Measurements from ENCODE around the gene TESK2. TPM values are rescaled to one million over a fixed set of nuclear protein-coding genes. Genes with fewer than 3 reads are reported as not detected.
"Not testable (repeated sequence)": the region's sequence is repeated elsewhere in the genome, so short reads cannot be mapped to it uniquely, and the experiment has no call there.

Gene TESK2
- total RNA-seq, 6 donors from 2014 or later = 2.3 to 7.4 (median 5.7) TPM

DNA sequence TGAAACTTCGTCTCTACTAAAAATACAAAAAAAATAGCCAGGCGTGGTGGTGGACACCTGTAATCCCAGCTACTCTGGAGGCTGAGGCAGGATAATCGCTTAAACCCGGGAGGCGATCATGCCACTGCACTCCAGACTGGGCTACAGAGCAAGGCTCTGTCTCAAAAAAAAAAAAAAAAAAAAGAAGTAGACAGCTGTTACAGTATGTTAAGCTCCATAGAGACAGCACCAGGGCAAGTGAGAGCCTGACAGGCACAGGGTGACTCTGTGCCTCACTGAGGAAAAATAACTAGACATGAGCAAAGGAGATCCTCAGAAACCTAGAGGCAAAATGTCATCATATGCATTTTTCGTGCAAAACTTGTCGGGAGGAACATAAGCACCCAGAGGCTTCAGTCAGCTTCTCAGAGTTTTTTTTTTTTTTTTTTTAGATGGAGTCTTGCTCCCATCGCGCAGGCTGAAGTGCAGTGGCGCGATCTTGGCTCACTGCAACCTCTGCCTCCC is 39.7 kb upstream of the TESK2 start:
- no peaks in the 10 kb centered on the region for H3K9me3 ChIP-seq
- no peak overlapping the region for H3K27ac ChIP-seq
- no peaks in the 10 kb centered on the region for H3K27me3 ChIP-seq
- WGBS, 2 donors = 94 to 95% methylated on average over 11 of the region's 11 CpGs
- H3K4me1 ChIP-seq = peaks cover 0 to 8% (median 0%) of the 10 kb centered on the region in 4 donors
- no peak overlapping the region for H3K4me3 ChIP-seq
- ATAC-seq (ENCODE audit: low FRiP score in 2 of 2) (no peak), DNase-seq (no peak)
- no peak for TF ChIP-seq POLR2AphosphoS5 (IDR thresholded peaks at IDR 0.05)
- TF ChIP-seq, protein P1, sequence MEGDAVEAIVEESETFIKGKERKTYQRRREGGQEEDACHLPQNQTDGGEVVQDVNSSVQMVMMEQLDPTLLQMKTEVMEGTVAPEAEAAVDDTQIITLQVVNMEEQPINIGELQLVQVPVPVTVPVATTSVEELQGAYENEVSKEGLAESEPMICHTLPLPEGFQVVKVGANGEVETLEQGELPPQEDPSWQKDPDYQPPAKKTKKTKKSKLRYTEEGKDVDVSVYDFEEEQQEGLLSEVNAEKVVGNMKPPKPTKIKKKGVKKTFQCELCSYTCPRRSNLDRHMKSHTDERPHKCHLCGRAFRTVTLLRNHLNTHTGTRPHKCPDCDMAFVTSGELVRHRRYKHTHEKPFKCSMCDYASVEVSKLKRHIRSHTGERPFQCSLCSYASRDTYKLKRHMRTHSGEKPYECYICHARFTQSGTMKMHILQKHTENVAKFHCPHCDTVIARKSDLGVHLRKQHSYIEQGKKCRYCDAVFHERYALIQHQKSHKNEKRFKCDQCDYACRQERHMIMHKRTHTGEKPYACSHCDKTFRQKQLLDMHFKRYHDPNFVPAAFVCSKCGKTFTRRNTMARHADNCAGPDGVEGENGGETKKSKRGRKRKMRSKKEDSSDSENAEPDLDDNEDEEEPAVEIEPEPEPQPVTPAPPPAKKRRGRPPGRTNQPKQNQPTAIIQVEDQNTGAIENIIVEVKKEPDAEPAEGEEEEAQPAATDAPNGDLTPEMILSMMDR (IDR thresholded peaks at IDR 0.05) = no peak
- no peak for TF ChIP-seq POLR2A (IDR thresholded peaks at IDR 0.05)
- no peak for TF ChIP-seq EP300 (IDR thresholded peaks at IDR 0.05)
- H3K36me3 ChIP-seq = no peaks in the 10 kb centered on the region

DNA sequence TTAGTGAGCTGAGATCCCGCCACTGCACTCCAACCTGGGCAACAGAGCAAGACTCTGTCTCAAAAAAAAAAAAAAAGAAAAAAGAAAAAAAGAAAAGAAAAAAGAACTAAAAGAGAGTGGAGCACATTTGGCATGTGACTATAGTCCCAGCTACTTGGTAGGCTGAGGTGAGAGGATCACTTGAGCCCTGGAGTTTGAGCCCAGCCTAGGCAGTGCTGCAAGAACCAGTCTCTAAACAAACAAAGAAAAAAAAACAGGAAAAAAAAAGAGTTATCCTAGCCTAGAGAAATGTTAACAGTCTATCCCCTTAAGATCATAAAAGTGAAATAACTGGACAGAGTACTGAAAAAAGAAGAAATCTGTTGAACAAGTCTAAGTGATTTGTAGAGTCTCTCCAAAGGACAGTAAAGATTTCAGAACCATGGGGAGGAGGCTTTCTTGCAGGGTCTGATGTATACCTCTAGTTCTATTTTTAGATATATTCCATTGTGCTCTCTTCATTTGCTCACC is 35.2 kb upstream of the TESK2 start:
- TF ChIP-seq POLR2A (IDR thresholded peaks at IDR 0.05) (no peak), POLR2AphosphoS5 (IDR thresholded peaks at IDR 0.05) (no peak), EP300 (IDR thresholded peaks at IDR 0.05) (no peak)
- TF ChIP-seq, protein P1 (IDR thresholded peaks at IDR 0.05) = no peak
- no peaks in the 10 kb centered on the region for H3K9me3 ChIP-seq
- no peak overlapping the region for H3K4me3 ChIP-seq
- 64 to 82% methylated on average over 1 of the region's 1 CpG for WGBS, 2 donors
- DNase-seq = peak in 1 of 2 donors; percentile 72
- peaks cover 0 to 13% (median 0%) of the 10 kb centered on the region in 4 donors for H3K4me1 ChIP-seq
- H3K27me3 ChIP-seq = no peaks in the 10 kb centered on the region
- H3K36me3 ChIP-seq = no peaks in the 10 kb centered on the region
- H3K27ac ChIP-seq = no peak overlapping the region
- ATAC-seq (ENCODE audit: low FRiP score in 2 of 2) = no peak

DNA sequence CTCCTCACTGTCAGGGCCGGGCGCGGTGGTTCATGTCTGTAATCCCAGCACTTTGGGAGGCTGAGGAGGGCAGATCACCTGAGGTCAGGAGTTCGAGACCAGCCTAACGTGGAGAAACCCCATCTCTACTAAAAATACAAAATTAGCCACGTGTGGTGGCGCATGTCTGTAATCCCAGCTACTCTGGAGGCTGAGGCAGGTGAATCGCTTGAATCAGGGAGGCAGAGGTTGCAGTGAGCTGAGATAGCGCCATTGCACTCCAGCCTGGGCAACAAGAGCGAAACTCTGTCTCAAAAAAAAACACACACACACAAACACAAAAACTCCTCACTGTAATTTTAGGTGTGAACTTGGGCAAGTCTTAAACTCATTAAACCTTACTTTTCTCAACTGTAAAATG is 33.0 kb upstream of the TESK2 start:
- not testable (repeated sequence) for H3K27me3 ChIP-seq; H3K4me3 ChIP-seq; DNase-seq; H3K9me3 ChIP-seq; H3K36me3 ChIP-seq; H3K27ac ChIP-seq; ATAC-seq (ENCODE audit: low FRiP score in 2 of 2)
- 86 to 87% methylated on average over 10 of the region's 10 CpGs for WGBS, 2 donors
- H3K4me1 ChIP-seq = peaks cover 6 to 22% (median 9%) of the 10 kb centered on the region in 4 donors

DNA sequence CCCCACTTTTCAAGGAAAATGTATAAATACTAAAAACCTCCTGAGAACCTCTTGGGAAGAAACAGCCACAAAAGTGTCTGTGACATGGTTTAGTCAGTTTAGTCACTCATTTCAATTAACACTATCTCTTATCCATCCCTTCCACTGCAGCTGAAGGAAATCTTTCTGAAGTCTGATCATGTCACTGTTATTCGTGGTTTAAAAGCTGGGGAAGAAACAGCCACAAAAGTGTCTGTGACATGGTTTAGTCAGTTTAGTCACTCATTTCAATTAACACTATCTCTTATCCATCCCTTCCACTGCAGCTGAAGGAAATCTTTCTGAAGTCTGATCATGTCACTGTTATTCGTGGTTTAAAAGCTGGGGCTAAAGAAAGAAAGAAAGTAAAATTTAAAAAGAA is 32.6 kb upstream of the TESK2 start:
- not testable (repeated sequence) for H3K27me3 ChIP-seq; H3K27ac ChIP-seq; H3K9me3 ChIP-seq; H3K36me3 ChIP-seq; DNase-seq; H3K4me3 ChIP-seq; ATAC-seq (ENCODE audit: low FRiP score in 2 of 2)
- peaks cover 11 to 27% (median 12%) of the 10 kb centered on the region in 4 donors for H3K4me1 ChIP-seq
- 47 to 51% methylated on average over 2 of the region's 2 CpGs for WGBS, 2 donors

DNA sequence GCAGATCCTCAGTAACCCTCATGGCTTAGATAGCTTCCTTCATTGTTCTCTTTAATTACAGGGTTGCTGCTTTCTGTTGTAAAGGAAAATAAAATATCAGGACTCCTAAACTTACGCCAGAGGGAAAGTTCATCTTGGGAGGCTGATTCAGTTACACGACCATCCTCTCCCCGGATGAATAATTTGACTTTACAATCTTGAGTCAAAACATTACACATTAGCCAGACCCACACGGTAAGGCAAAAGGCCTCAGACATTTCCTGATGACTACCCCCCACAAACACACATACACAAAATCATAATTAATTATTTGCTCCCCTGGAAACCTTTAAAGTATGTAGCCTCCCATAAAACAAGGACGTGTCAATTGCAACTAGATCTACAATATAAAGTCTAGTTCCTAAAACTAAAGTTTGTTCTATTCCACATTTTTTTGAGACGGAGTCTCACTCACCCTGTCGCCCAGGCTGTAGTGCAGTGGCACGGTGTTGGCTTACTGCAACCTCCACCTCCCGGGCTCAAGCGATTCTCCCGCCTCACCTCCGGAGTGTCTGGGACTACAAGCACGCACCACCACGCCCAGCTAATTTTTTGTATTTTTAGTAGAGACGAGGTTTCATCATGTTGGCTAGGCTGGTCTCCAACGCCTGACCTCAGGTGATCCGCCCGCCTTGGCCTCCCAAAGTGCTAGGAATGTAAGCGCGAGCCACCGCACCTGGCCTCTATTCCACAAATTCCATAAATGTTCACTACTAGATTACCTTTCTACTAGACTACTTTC is 31.6 kb upstream of the TESK2 start:
- no peak for ATAC-seq (ENCODE audit: low FRiP score in 2 of 2)
- Histone ChIP-seq H3K27me3 (no peaks in the 10 kb centered on the region), H3K27ac (peak overlapping the region; percentile 89 to 100 (median 94)), H3K36me3 (peaks cover 0 to 11% (median 4%) of the 10 kb centered on the region in 4 donors), H3K9me3 (no peaks in the 10 kb centered on the region), H3K4me3 (peak overlapping the region in 3 of 4 donors; percentile 70 to 88 (median 80)), H3K4me1 (peaks cover 12 to 23% (median 13%) of the 10 kb centered on the region in 4 donors)
- no peak for TF ChIP-seq POLR2A (IDR thresholded peaks at IDR 0.05)
- no peak for TF ChIP-seq EP300 (IDR thresholded peaks at IDR 0.05)
- TF ChIP-seq, protein P1 (IDR thresholded peaks at IDR 0.05) = no peak
- no peak for TF ChIP-seq POLR2AphosphoS5 (IDR thresholded peaks at IDR 0.05)
- WGBS, 2 donors = 81 to 84% methylated on average over 21 of the region's 21 CpGs
- DNase-seq = no peak
